Renal pelvis (tissue), 3 donors: ENCODE data around the gene PRSS2. TPM values are rescaled to one million over a fixed set of nuclear protein-coding genes. Genes with fewer than 3 reads are reported as not detected.

Source experiments
- polyA plus RNA-seq, 3 donors: library from polyadenylated mRNA; unstranded; fragments of 120-200 nt; gene quantifications; one replicate each; pipeline ENCODE4 v1.2.1, GENCODE V29; 2013; ENCODE audit not compliant: insufficient read length in 3 of 3

PRSS2 gene
- polyA plus RNA-seq, 3 donors = not detected

Other genes with a start within 250 kb of the PRSS2 start
- gene PRSS1, start 21.5 kb upstream of the PRSS2 start, polyA plus RNA-seq = not detected
- 10 to 100 TPM; 21.3 to 27.8 (median 24.5) TPM for gene EPHB6, start 84.1 kb downstream of the PRSS2 start, polyA plus RNA-seq
- 10 to 100 TPM; 11.2 to 16.9 (median 14.1) TPM for gene TRPV6, start 114.8 kb downstream of the PRSS2 start, polyA plus RNA-seq
- gene TRPV5, start 162.8 kb downstream of the PRSS2 start, polyA plus RNA-seq = 1 to 10 TPM in 2 of 3 donors, under 1 TPM in 1; 0.56 to 1.7 (median 1.6) TPM
- gene LLCFC1, start 168.5 kb downstream of the PRSS2 start, polyA plus RNA-seq = 1 to 10 TPM in 1 of 3 donors, under 1 TPM in 2; 0.40 to 1.0 (median 0.61) TPM
- 1 to 10 TPM; 1.6 to 4.8 (median 3.7) TPM for gene KEL, start 191.4 kb downstream of the PRSS2 start, polyA plus RNA-seq